Left ventricle myocardium inferior (tissue), 1 donor: ENCODE results near the gene SF1. TPM values are rescaled to one million over a fixed set of nuclear protein-coding genes. Genes with fewer than 3 reads are reported as not detected.

Source experiments
- DNase-seq: peaks from one replicate; pipeline ENCODE4 v3.0.0-alpha.2; 2020
- H3K27ac ChIP-seq: fragments of 200-600 bp; replicated peaks from 2 replicates; pipeline ENCODE4 v1.8.0; 2021
- H3K27me3 ChIP-seq: fragments of 200-600 bp; 2 replicates; pipeline ENCODE4 v1.8.0; 2021; ENCODE audit warnings: low read depth
- H3K36me3 ChIP-seq: fragments of 200-600 bp; 2 replicates; pipeline ENCODE4 v1.8.0; 2021
- H3K4me1 ChIP-seq: fragments of 200-600 bp; 2 replicates; pipeline ENCODE4 v1.8.0; 2021
- H3K4me3 ChIP-seq: fragments of 200-600 bp; 2 replicates; pipeline ENCODE4 v1.8.0; 2021; ENCODE audit warnings: mild to moderate bottlenecking, moderate library complexity
- H3K9me3 ChIP-seq: fragments of 200-600 bp; replicated peaks from 2 replicates; pipeline ENCODE4 v1.8.0; 2021
- CTCF ChIP-seq: fragments of 200-600 bp; IDR thresholded peaks from 2 replicates; pipeline ENCODE4 v1.8.0; 2021; ENCODE audit warnings: antibody characterized with exemption, mild to moderate bottlenecking, borderline replicate concordance
- intact Hi-C: fragments of 100-400 bp; cut with micrococcal nuclease; formaldehyde crosslinking; loops from one replicate; pipeline ENCODE4 v1.11.0; 2022
- total RNA-seq: library from RNA; stranded (reverse); fragmentation: NEBNext Ultra II Directional; extraction: Animal tissue kit (Norgen Biotek cat#: 25700); gene quantifications from one replicate; pipeline ENCODE4 v1.2.1, GENCODE V29; 2021
- donor health status: DM: no; HTN: yes; CAD: no; lungs with severe emphysema.

Gene SF1
- total RNA-seq, 1 donor from 2014 or later: 188 TPM

GRCh38 chr11:64721359-64721699, 57.0 kb downstream of the SF1 start:
- H3K27me3 ChIP-seq: peaks cover 67% of the 10 kb centered on the region
- no peak overlapping the region for H3K4me3 ChIP-seq
- DNase-seq: no peak
- H3K36me3 ChIP-seq: no peaks in the 10 kb centered on the region
- H3K9me3 ChIP-seq: no peaks in the 10 kb centered on the region
- TF ChIP-seq CTCF: no peak
- H3K27ac ChIP-seq: no peak overlapping the region
- H3K4me1 ChIP-seq: peaks cover 7% of the 10 kb centered on the region
- intact Hi-C loops: no loop called here

GRCh38 chr11:64720640-64721358, 57.5 kb downstream of the SF1 start:
- peaks cover 72% of the 10 kb centered on the region for H3K27me3 ChIP-seq

GRCh38 chr11:64720167-64720566, 58.2 kb downstream of the SF1 start:
- H3K4me3 ChIP-seq: no peak overlapping the region
- no peaks in the 10 kb centered on the region for H3K36me3 ChIP-seq
- no peaks in the 10 kb centered on the region for H3K9me3 ChIP-seq
- no peak for TF ChIP-seq CTCF
- no peak for DNase-seq
- intact Hi-C loops: no loop called here
- H3K27ac ChIP-seq: no peak overlapping the region
- H3K27me3 ChIP-seq: peaks cover 78% of the 10 kb centered on the region
- H3K4me1 ChIP-seq: peaks cover 7% of the 10 kb centered on the region

More at GRCh38 chr11:64720640-64721358, 57.5 kb downstream of the SF1 start:
- TF ChIP-seq CTCF: no peak
- intact Hi-C loops: no loop called here
- Histone ChIP-seq H3K27ac (no peak overlapping the region), H3K4me1 (peaks cover 7% of the 10 kb centered on the region), H3K9me3 (no peaks in the 10 kb centered on the region), H3K36me3 (no peaks in the 10 kb centered on the region), H3K4me3 (no peak overlapping the region)
- DNase-seq: no peak

GRCh38 chr11:64719406-64719805, 58.9 kb downstream of the SF1 start:
- no peak for TF ChIP-seq CTCF
- no peak for DNase-seq
- Histone ChIP-seq H3K36me3 (no peaks in the 10 kb centered on the region), H3K27me3 (peaks cover 86% of the 10 kb centered on the region), H3K4me1 (peaks cover 7% of the 10 kb centered on the region), H3K27ac (no peak overlapping the region), H3K9me3 (no peaks in the 10 kb centered on the region), H3K4me3 (no peak overlapping the region)
- intact Hi-C loops: no loop called here

GRCh38 chr11:64718780-64719124, 59.6 kb downstream of the SF1 start:
- peaks cover 7% of the 10 kb centered on the region for H3K4me1 ChIP-seq
- H3K9me3 ChIP-seq: no peaks in the 10 kb centered on the region
- intact Hi-C loops: no loop called here
- peaks cover 92% of the 10 kb centered on the region for H3K27me3 ChIP-seq
- no peak for TF ChIP-seq CTCF
- no peak overlapping the region for H3K4me3 ChIP-seq
- DNase-seq: no peak
- no peaks in the 10 kb centered on the region for H3K36me3 ChIP-seq
- H3K27ac ChIP-seq: no peak overlapping the region
